Activated CD8-positive, alpha-beta T cell treated with anti-CD3 and anti-CD28 coated beads for 36 hours (primary cell): ENCODE data around the gene SLC9A3. TPM values are rescaled to one million over a fixed set of nuclear protein-coding genes. Genes with fewer than 3 reads are reported as not detected.

Experiments
- ATAC-seq: fragments of 200-7000 bp; cut with Tn5 transposase; one replicate; pipeline ENCODE4 v1.10.0; 2021; ENCODE audit warnings: mild to moderate bottlenecking, moderate library complexity
- CTCF ChIA-PET: fragments of 350-600 bp; sonication (Branson Sonifier 250); formaldehyde crosslinking; loops from one replicate; lab custom pipeline; 2021; ENCODE audit warnings: antibody characterized with exemption; lab: Charles Lee
- POLR2A ChIA-PET: fragments of 350-600 bp; sonication (Branson Sonifier 250); formaldehyde crosslinking; loops from one replicate; lab custom pipeline; 2021; ENCODE audit warnings: antibody characterized with exemption; lab: Charles Lee
- DNase-seq: peaks from one replicate; pipeline ENCODE4 v3.0.0-alpha.2; 2020
- H3K27ac Mint-ChIP-seq: one replicate; pipeline ENCODE4 v1.8.0; 2021; ENCODE audit warnings: mild to moderate bottlenecking, mixed read lengths
- H3K27me3 Mint-ChIP-seq: one replicate; pipeline ENCODE4 v1.8.0; 2021; ENCODE audit warnings: mixed read lengths
- H3K36me3 Mint-ChIP-seq: one replicate; pipeline ENCODE4 v1.8.0; 2021; ENCODE audit warnings: low read depth, mixed read lengths
- H3K4me1 Mint-ChIP-seq: one replicate; pipeline ENCODE4 v1.8.0; 2021; ENCODE audit warnings: low read depth, mixed read lengths
- H3K4me3 Mint-ChIP-seq: one replicate; pipeline ENCODE4 v1.8.0; 2021; ENCODE audit warnings: mild to moderate bottlenecking, moderate library complexity, mixed read lengths
- H3K9me3 Mint-ChIP-seq: one replicate; pipeline ENCODE4 v1.8.0; 2021; ENCODE audit warnings: mixed read lengths
- CTCF ChIP-seq: fragments of 200-600 bp; IDR thresholded peaks from one replicate; pipeline ENCODE4 v1.8.0; 2022; ENCODE audit warnings: antibody characterized with exemption, mild to moderate bottlenecking
- intact Hi-C: fragments of 100-400 bp; cut with micrococcal nuclease; formaldehyde crosslinking; loops from one replicate; pipeline ENCODE4 v1.10.0; 2022
- total RNA-seq, 2 experiments: library from RNA; stranded (reverse); gene quantifications; one replicate each; pipeline ENCODE4 v1.2.3, GENCODE V29; 2021

Gene SLC9A3
- total RNA-seq, 2 experiments from 2014 or later, result 3.2 to 3.3 TPM

DNA sequence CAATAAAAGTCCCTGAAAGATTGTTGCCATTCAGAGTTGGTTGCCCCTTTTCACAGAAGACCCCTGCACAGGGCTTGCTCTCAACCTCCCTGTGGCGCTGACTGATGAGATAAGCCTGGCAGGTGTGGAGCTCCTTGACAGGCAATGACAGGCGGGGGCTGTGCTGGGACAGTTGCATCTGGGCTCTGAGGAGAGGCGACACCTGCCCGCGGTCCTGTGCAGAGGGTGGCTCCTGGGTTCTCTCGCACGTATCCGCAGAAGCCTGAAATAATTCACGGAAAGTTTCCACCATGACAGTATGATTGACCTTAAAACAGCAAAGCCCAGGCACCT, 101.0 kb downstream of the SLC9A3 start:
- peaks cover 24% of the 10 kb centered on the region for H3K36me3 Mint-ChIP-seq
- H3K4me3 Mint-ChIP-seq, result no peak overlapping the region
- peaks cover 19% of the 10 kb centered on the region for H3K4me1 Mint-ChIP-seq
- intact Hi-C loops, result no loop called here
- DNase-seq (no peak), ATAC-seq (no peak)
- no peaks in the 10 kb centered on the region for H3K9me3 Mint-ChIP-seq
- H3K27me3 Mint-ChIP-seq, result peaks cover 6% of the 10 kb centered on the region
- ChIA-PET CTCF (interaction anchor here (2.2 kb wide), 1 partner anchor 106 kb away, joined by 8 read pairs; no protein-coding TSS in a partner anchor), POLR2A (interaction anchor here (0.5 to 1.8 kb wide), 2 partner anchors 28 to 114 kb away, joined by 3 to 4 read pairs; no protein-coding TSS in a partner anchor)
- H3K27ac Mint-ChIP-seq, result peak overlapping the region; percentile 13
- TF ChIP-seq CTCF, result no peak

GRCh38 chr5:422323-423232, 101.7 kb downstream of the SLC9A3 start:
- Mint-ChIP-seq H3K36me3 (peaks cover 19% of the 10 kb centered on the region), H3K27me3 (peaks cover 6% of the 10 kb centered on the region), H3K9me3 (no peaks in the 10 kb centered on the region), H3K4me1 (peaks cover 17% of the 10 kb centered on the region), H3K4me3 (no peak overlapping the region), H3K27ac (peak overlapping the region; percentile 13)
- TF ChIP-seq CTCF, result no peak
- ATAC-seq, result no peak
- POLR2A ChIA-PET, result interaction anchor here (0.5 kb wide), 1 partner anchor 114 kb away, joined by 3 read pairs; no protein-coding TSS in a partner anchor
- CTCF ChIA-PET, result interaction anchor here (2.2 kb wide), 1 partner anchor 106 kb away, joined by 8 read pairs; no protein-coding TSS in a partner anchor
- DNase-seq, result no peak
- intact Hi-C loops, result no loop called here

DNA sequence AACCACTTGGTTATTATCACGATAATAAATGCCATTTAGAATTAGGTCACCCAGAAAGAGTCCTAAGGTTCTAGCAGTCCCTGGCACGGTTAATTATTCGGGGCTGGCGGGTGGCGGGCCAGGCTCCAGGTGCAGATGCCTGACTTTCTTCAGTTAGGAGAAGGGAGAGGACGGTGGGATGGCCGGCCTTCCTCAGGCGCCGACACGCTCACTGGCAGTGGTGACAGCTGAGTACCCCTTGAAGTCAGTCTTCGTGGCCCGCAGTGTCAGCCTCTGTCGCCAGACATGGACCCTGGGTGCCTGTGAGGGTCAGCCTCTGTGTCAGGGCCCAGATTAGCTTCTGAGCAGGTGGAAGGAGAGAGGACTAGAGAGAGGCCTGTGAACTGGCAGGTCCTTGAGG, 102.3 kb downstream of the SLC9A3 start:
- ATAC-seq, result no peak
- H3K27me3 Mint-ChIP-seq, result peaks cover 6% of the 10 kb centered on the region
- TF ChIP-seq CTCF, result no peak
- POLR2A ChIA-PET, result no interaction called here
- CTCF ChIA-PET, result interaction anchor here (2.2 kb wide), 1 partner anchor 105 kb away, joined by 8 read pairs; no protein-coding TSS in a partner anchor
- peaks cover 17% of the 10 kb centered on the region for H3K4me1 Mint-ChIP-seq
- H3K27ac Mint-ChIP-seq, result no peak overlapping the region
- DNase-seq, result no peak
- no peak overlapping the region for H3K4me3 Mint-ChIP-seq
- H3K9me3 Mint-ChIP-seq, result no peaks in the 10 kb centered on the region
- peaks cover 19% of the 10 kb centered on the region for H3K36me3 Mint-ChIP-seq
- intact Hi-C loops, result no loop called here

- DNase-seq (no peak), ATAC-seq (no peak)
- ChIA-PET POLR2A (no interaction called here), CTCF (interaction anchor here (2.2 kb wide), 1 partner anchor 104 kb away, joined by 8 read pairs; no protein-coding TSS in a partner anchor)
- Mint-ChIP-seq H3K4me1 (peaks cover 17% of the 10 kb centered on the region), H3K4me3 (no peak overlapping the region), H3K9me3 (no peaks in the 10 kb centered on the region), H3K36me3 (peaks cover 16% of the 10 kb centered on the region), H3K27ac (no peak overlapping the region), H3K27me3 (peaks cover 4% of the 10 kb centered on the region)
- intact Hi-C loops, result no loop called here
- no peak for TF ChIP-seq CTCF
Measured at GRCh38 chr5:421287-421880, 102.9 kb downstream of the SLC9A3 start.
